ENCODE measurements around the gene MAP2K4.

GRCh38 chr17:12088035-12088434, 67.4 kb downstream of the MAP2K4 start:
- TF ChIP-seq CTCF (conservative IDR thresholded peaks at IDR 0.05; ENCODE audit: low read depth, low read length) (no peak), EZH2 (IDR thresholded peaks at IDR 0.05; ENCODE audit: borderline replicate concordance, low read depth, low read length, poor library complexity, severe bottlenecking) (no peak)
